Measurements from ENCODE around the gene EPB41. TPM values are rescaled to one million over a fixed set of nuclear protein-coding genes. Genes with fewer than 3 reads are reported as not detected.

EPB41 gene
- total and polyA plus RNA-seq, 9 of the 15 experiments (the other 6 are each of a cell fraction or from before 2014, with no cell fraction given) = 3.7 to 213 (median 141) TPM

- TF ChIP-seq FOXA1 (IDR thresholded peaks at IDR 0.05; ENCODE audit: borderline replicate concordance) (no peak), EWSR1 (IDR thresholded peaks at IDR 0.05; ENCODE audit: borderline replicate concordance, low read depth, partially characterized antibody) (no peak), ZNF696 (CRISPR knock-in tag; conservative IDR thresholded peaks at IDR 0.05) (no peak), CREBBP (IDR thresholded peaks at IDR 0.05; ENCODE audit: low read depth, low read length) (no peak), HDAC6 (IDR thresholded peaks at IDR 0.05; ENCODE audit: low read depth, low read length) (no peak), CREM (IDR thresholded peaks at IDR 0.05; ENCODE audit: low read depth) (peak; percentile 96), RNF2 (IDR thresholded peaks at IDR 0.05) (peak; percentile 95), CGGBP1 (CRISPR knock-in tag; IDR thresholded peaks at IDR 0.05) (no peak), ZNF184 (CRISPR knock-in tag; IDR thresholded peaks at IDR 0.05) (no peak), TBL1XR1 (IDR thresholded peaks at IDR 0.05; ENCODE audit: low read length in 2 of 2) (peak; percentile 51 to 96; a peak in 3 of 4 replicates), MED1 (CRISPR knock-in tag; IDR thresholded peaks at IDR 0.05; ENCODE audit: borderline replicate concordance) (no peak), RBM17 (IDR thresholded peaks at IDR 0.05; ENCODE audit: borderline replicate concordance, low read depth, low read length) (no peak), DACH1 (IDR thresholded peaks at IDR 0.05; ENCODE audit: partially characterized antibody) (no peak), NKRF (IDR thresholded peaks at IDR 0.05; ENCODE audit: borderline replicate concordance) (no peak; the same call in 1 of the 2 replicates), ZFP1 (CRISPR knock-in tag; IDR thresholded peaks at IDR 0.05) (peak; percentile 60; the same call in 1 of the 2 replicates), BCL6 (CRISPR knock-in tag; IDR thresholded peaks at IDR 0.05) (no peak), ZNF197 (CRISPR knock-in tag; IDR thresholded peaks at IDR 0.05; ENCODE audit: low read depth) (peak; percentile 63; the same call in 1 of the 2 replicates), ZNF165 (CRISPR knock-in tag; IDR thresholded peaks at IDR 0.05; ENCODE audit: borderline replicate concordance) (no peak), RNF219 (CRISPR knock-in tag; IDR thresholded peaks at IDR 0.05) (no peak), KAT8 (IDR thresholded peaks at IDR 0.05; ENCODE audit: low read depth) (no peak), ETV1 (tag; conservative IDR thresholded peaks at IDR 0.05; ENCODE audit: low read depth) (no peak), ZNF584 (CRISPR knock-in tag; IDR thresholded peaks at IDR 0.05; ENCODE audit: low read depth) (peak; percentile 84), ZC3H8 (IDR thresholded peaks at IDR 0.05) (no peak), SMARCA4 (IDR thresholded peaks at IDR 0.05) (peak; percentile 98), NR3C1 (CRISPR knock-in tag; IDR thresholded peaks at IDR 0.05) (no peak), ELF4 (CRISPR knock-in tag; IDR thresholded peaks at IDR 0.05) (peak; percentile 80; the same call in 1 of the 2 replicates), SREBF1 (IDR thresholded peaks at IDR 0.05; ENCODE audit: borderline replicate concordance, low read depth, low read length) (no peak)
Observed at GRCh38 chr1:29156543-29157268, 242.3 kb downstream of the EPB41 start (continued).
